OCI-LY3 (cell line): Measurements from ENCODE around the gene ANKRD39.

Experiments used
- H2AFZ ChIP-seq: fragments of 200-600, 300-600 bp; shearing (Covaris generic); 2 replicates; pipeline ENCODE4 v1.6.0; 2014; ENCODE audit warnings: antibody characterized with exemption, low read depth, low read length
- H3K27ac ChIP-seq: fragments of 200-600, 300-600 bp; sonication (generic); 2 replicates; pipeline ENCODE4 v1.5.1; 2014; ENCODE audit warnings: mild to moderate bottlenecking, low read length, moderate library complexity, mixed read lengths
- H3K27me3 ChIP-seq: fragments of 200-600, 300-600 bp; sonication (generic); 2 replicates; pipeline ENCODE4 v1.6.1; 2014; ENCODE audit warnings: low read depth, low read length, mixed read lengths
- H3K36me3 ChIP-seq: fragments of 200-600, 300-600 bp; sonication (generic); replicated peaks from 2 replicates; pipeline ENCODE3; 2014; ENCODE audit warnings: low read depth, low read length, mixed read lengths
- H3K4me1 ChIP-seq: fragments of 300-600, 200-600 bp; sonication (generic); 2 replicates; pipeline ENCODE4 v1.6.1; 2014; ENCODE audit warnings: low read length, mixed read lengths
- H3K4me2 ChIP-seq: fragments of 200-600, 300-600 bp; sonication (generic); 2 replicates; pipeline ENCODE4 v1.6.1; 2014; ENCODE audit warnings: low read length, mixed read lengths
- H3K4me3 ChIP-seq: fragments of 300-600, 200-600 bp; sonication (generic); 2 replicates; pipeline ENCODE4 v1.5.1; 2014; ENCODE audit warnings: antibody characterized with exemption, mild to moderate bottlenecking, low read length, moderate library complexity
- H3K79me2 ChIP-seq: fragments of 300-600, 200-600 bp; shearing (Covaris generic); 2 replicates; pipeline ENCODE4 v1.6.1; 2014; ENCODE audit warnings: mild to moderate bottlenecking, low read length, mixed read lengths
- H3K9ac ChIP-seq: fragments of 300-600, 200-600 bp; shearing (Covaris generic); 2 replicates; pipeline ENCODE4 v1.6.0; 2014; ENCODE audit warnings: mild to moderate bottlenecking, low read length, moderate library complexity
- H3K9me3 ChIP-seq: fragments of 200-600, 300-600 bp; shearing (Covaris generic); 2 replicates; pipeline ENCODE4 v1.6.1; 2014; ENCODE audit warnings: low read length, mixed read lengths; ENCODE audit not compliant: insufficient read depth
- H4K20me1 ChIP-seq: fragments of 200-600, 300-600 bp; sonication (generic); 2 replicates; pipeline ENCODE4 v1.6.1; 2016; ENCODE audit warnings: low read length, mixed read lengths; ENCODE audit not compliant: insufficient read depth
- CTCF ChIP-seq: fragments of 200-600, 300-600 bp; sonication (generic); IDR thresholded peaks from 2 replicates; pipeline ENCODE4 v1.5.1; 2014; ENCODE audit warnings: antibody characterized with exemption, low read length, low read depth
- EZH2phosphoT487 ChIP-seq: fragments of 200-600 bp; shearing (Covaris generic); IDR thresholded peaks from 2 replicates; pipeline ENCODE4 v1.6.1; 2018; ENCODE audit warnings: antibody characterized with exemption, mixed run types, low read depth

Gene ANKRD39

GRCh38 chr2:96804986-96805385 is 52.8 kb downstream of the ANKRD39 start:
- Histone ChIP-seq H3K9me3 (no peaks in the 10 kb centered on the region), H3K27me3 (no peaks in the 10 kb centered on the region), H3K4me3 (no peak overlapping the region), H3K27ac (no peak overlapping the region), H3K4me2 (no peak overlapping the region), H3K36me3 (peaks cover 4% of the 10 kb centered on the region), H3K9ac (no peak overlapping the region), H4K20me1 (no peaks in the 10 kb centered on the region), H3K79me2 (no peaks in the 10 kb centered on the region), H3K4me1 (peaks cover 7% of the 10 kb centered on the region; the same call in 1 of the 2 replicates), H2AFZ (no peak overlapping the region)
- TF ChIP-seq EZH2phosphoT487, result no peak
- TF ChIP-seq CTCF, result no peak

- H3K9ac ChIP-seq, result no peak overlapping the region
- no peaks in the 10 kb centered on the region for H3K79me2 ChIP-seq
- no peaks in the 10 kb centered on the region for H3K27me3 ChIP-seq
- H3K4me1 ChIP-seq, result peaks cover 7% of the 10 kb centered on the region; the same call in 1 of the 2 replicates
- no peak overlapping the region for H3K27ac ChIP-seq
- no peak for TF ChIP-seq CTCF
- TF ChIP-seq EZH2phosphoT487, result no peak
- H3K9me3 ChIP-seq, result no peaks in the 10 kb centered on the region
- no peak overlapping the region for H3K4me3 ChIP-seq
- no peak overlapping the region for H3K4me2 ChIP-seq
- no peaks in the 10 kb centered on the region for H4K20me1 ChIP-seq
- H2AFZ ChIP-seq, result no peak overlapping the region
- peaks cover 4% of the 10 kb centered on the region for H3K36me3 ChIP-seq
Observed at GRCh38 chr2:96802721-96803120, 55.1 kb downstream of the ANKRD39 start.

- Histone ChIP-seq H3K4me1 (peaks cover 7% of the 10 kb centered on the region; the same call in 1 of the 2 replicates), H3K27me3 (no peaks in the 10 kb centered on the region), H3K27ac (no peak overlapping the region), H3K9ac (no peak overlapping the region), H3K36me3 (peaks cover 4% of the 10 kb centered on the region), H3K79me2 (no peaks in the 10 kb centered on the region), H2AFZ (no peak overlapping the region), H4K20me1 (no peaks in the 10 kb centered on the region), H3K4me3 (no peak overlapping the region), H3K4me2 (no peak overlapping the region), H3K9me3 (no peaks in the 10 kb centered on the region)
- TF ChIP-seq CTCF (no peak), EZH2phosphoT487 (no peak)
Observed at GRCh38 chr2:96801786-96802595, 55.8 kb downstream of the ANKRD39 start.

GRCh38 chr2:96801005-96801785 is 56.6 kb downstream of the ANKRD39 start:
- H3K4me1 ChIP-seq, result peaks cover 7% of the 10 kb centered on the region; the same call in 1 of the 2 replicates
- no peak overlapping the region for H3K27ac ChIP-seq
- H3K9me3 ChIP-seq, result no peaks in the 10 kb centered on the region
- peaks cover 4% of the 10 kb centered on the region for H3K36me3 ChIP-seq
- no peak overlapping the region; the same call in 1 of the 2 replicates for H2AFZ ChIP-seq
- no peaks in the 10 kb centered on the region for H3K27me3 ChIP-seq
- H3K4me2 ChIP-seq, result peak overlapping the region; percentile 66
- peak overlapping the region; percentile 54 for H3K4me3 ChIP-seq
- H4K20me1 ChIP-seq, result no peaks in the 10 kb centered on the region
- TF ChIP-seq EZH2phosphoT487 (no peak), CTCF (peak; percentile 87)
- no peaks in the 10 kb centered on the region for H3K79me2 ChIP-seq
- H3K9ac ChIP-seq, result no peak overlapping the region
